SKM-1 (cell line): Measurements from ENCODE around the gene KCNQ5.
"Not testable (repeated sequence)": the region's sequence is repeated elsewhere in the genome, so short reads cannot be mapped to it uniquely, and the experiment has no call there.

Experiments used
- DNase-seq: peaks from one replicate; lab custom pipeline; 2025; ENCODE audit not compliant: unreplicated experiment; lab: John Stamatoyannopoulos, UW

KCNQ5 gene

DNA sequence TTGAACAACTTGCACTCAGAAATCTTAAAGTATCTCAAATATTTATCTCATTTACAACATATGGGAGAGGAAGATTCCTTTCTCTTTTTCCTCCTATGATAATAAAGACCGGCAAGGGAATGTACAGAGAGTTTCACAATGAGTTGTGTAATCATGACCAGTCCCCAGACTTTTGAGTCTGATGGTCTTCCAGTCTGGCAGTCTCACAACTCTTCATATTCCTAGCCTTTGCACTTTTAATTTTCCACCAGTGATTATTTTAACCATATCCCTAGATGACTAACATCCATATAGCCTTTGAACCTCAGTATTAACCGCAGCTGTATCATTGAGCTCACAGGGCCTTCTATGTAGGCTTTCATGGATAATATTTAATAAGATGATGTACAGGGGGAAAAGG is 324.9 kb downstream of the KCNQ5 start:
- DNase-seq: no peak

DNA sequence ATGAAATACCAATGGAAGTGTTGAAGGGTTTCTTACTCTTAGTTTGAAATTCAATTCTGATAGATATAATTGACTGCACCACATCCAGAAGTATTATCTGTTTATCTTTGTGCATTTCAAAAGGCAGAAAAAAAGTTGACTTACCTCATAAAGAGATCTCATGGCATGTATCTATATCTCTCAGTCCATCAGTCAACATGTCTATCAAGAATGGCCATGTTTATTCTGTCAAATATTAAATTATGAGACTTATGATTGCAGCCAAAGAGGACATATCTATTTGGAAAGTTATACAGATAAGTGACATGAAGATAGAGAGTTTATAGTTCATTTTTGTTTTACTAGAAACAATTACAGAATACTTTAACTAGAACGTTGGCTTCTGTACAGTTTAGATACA is 325.7 kb downstream of the KCNQ5 start:
- no peak for DNase-seq

DNA sequence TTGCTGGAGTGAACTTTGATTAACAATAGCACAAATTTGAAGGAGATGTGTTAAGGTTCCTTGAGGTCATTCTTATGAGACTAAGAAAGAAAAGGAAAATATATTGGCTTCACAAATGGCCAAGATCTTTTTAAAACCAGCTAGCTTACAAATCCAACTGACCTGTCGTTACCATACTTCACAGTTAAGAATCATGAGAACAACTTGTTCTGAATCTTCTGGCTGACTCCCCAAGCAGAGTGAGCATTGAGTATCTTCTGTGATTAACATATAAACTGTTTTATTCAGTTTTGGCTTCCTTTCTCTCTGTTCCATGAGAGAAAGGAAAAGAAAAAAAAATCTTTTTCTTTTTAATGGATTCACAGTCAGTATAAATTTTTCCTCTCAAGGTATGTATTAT is 326.3 kb downstream of the KCNQ5 start:
- DNase-seq: no peak

DNA sequence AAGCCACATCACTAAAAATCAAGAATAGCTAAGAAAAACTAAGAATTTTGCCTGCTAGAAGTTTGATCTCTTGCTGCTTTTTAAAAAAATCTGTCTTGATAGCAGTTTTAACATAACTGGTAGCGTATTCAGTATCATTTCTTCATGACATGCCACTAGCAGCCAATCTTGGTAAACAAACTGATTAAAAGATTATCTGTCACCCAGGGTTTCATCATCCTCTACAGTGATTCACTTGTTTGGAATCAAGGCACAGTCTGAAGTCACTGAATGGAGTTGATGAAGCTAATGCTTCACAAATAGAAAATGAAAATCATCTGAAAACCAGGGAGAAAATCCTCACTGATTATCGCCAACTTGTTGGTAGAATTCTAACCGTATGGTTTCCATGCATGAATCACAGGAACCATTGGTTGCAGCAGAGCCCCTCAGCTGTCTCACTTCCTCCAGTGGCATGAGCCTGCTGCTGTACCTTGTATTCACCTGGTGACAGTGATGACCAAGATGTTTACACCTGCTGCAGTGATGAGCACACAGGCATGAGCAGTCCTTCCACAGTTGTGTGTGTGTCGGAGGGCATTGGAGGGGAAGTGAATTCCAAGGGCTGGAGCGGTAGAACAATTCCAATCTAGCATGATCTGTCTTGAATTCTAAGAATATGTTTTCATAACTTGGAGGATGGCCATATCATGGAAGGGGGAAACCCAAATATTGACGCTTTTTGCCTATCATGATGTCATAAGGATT is 328.4 kb downstream of the KCNQ5 start:
- no peak for DNase-seq

DNA sequence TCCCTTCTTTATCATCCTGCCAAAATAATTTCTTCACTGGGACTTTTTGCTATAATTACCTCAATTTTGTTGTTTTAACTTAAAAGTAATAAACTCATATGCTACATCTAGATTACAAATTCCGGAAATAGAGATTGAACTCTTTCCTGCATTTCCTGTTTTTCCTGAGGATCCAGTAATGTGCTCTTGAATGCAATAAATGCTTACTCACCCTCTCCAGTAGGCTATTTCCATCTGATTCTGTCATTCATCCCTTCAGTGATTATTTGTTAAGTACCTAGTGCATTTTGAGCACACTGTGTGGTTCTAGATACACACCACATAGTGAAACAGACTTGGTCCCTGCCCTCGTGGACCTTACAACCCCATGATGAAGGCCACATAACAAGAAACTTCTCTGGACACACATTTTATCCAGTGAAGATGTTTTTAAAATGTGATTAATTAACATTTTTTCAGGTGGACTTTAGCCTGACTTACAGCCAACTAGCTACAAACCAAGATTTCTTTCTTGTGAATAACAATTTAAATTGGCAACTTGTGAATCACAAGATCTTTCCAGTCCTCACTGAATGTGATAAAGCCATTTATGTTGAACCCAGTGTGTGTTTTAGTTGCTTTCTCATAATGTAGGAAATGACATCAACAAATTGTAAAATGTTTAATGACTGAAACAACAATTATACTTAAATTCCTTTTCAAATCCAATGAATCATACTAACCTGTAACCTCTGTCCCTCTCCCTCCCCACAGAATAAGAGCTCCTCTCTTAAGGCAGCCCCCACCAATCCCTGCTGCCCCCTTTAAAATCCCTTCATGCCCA is 331.2 kb downstream of the KCNQ5 start:
- no peak for DNase-seq

DNA sequence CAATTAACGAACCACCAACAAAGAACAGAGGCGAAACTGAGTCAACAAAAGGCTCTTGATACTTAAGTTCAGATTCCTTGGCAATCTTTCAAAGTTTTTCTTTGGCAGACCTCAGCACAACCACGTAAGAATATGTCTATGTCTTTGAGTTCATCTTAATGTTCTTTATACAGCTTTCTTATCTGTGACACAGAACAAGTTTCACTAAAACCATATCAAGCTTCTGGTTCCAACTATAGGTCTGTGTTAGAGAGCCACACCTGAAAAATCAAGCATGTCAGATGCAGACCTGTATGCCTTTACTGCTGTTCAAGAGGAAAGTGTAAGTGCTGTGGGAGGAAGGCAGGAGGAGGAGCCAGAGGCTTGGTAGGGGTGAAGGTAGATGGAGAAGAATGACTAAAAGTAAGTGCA is 332.1 kb downstream of the KCNQ5 start:
- no peak for DNase-seq

DNA sequence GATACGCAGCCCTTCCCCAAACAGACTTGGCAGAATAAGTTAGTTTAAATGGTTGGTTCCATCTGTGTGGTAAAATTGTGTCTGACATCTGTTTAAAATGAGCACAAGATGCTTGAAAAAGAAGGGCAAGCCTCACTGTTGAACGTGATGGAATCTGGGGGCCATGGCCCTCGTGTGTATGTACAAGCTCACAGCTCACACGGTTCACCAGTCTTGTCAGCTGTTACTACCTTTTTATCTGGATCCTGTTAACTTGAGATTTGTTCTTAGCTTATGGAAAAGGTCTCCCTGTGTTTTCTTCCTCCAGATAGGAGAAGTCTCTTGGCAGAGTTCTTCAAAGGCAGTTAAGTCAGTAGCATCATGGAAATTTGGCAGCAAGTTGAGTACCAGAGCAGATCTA is 332.9 kb downstream of the KCNQ5 start:
- DNase-seq: no peak

DNA sequence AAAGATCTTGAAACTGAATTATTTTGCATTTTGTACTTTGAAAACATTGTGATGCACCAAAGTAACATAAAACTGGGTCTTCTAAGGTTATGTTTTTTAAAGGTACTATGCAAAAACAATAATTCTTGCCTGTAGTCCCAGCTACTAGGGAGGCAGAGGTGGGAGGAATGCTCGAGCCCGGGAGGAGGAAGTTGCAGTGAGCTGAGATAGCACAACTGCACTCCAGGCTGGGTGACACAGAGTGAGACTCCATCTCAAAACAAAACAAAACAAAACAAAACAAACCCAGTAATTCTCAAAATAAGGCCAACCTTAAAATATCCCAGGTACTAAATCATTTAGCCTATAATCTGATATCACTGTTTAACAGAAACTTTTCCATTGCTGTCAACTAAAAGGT is 333.8 kb downstream of the KCNQ5 start:
- no peak for DNase-seq

DNA sequence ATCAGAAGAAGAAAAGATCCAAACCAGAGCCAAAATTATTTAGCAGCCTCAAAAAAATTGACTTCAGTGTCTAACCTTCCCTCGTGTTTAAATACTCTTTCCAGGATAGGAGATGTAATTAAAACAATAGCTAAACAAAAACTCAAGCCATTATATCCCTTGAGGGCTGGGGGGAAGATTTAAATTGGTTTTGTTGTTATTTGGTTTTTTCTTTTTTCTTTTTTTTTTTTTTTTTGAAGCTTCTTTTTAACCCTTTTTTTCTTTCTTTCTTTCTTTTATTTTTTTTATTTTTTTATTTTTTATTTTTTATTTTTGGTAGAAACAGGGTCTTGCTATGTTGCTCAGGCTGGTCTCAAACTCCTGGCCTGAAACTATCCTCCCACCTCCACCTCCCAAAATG is 334.4 kb downstream of the KCNQ5 start:
- DNase-seq: no peak

DNA sequence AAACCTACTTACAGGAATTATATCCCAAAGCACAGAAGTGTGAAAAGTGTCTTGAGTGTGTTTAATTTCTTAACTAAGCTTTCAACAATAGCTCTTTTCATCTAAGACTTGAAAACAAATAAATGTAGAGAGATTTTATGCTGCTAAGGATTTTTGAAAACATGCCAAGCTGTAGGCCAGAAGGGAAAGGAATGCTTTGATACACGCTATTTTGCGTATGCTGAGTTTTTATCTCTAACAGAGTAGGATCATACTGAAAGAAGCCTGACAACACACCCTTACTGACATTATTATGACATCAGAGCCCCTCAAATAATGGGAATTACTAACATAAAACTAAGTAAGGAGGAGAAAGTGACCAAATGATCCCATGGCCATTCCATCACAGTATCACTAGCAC is 338.0 kb downstream of the KCNQ5 start:
- no peak for DNase-seq

DNA sequence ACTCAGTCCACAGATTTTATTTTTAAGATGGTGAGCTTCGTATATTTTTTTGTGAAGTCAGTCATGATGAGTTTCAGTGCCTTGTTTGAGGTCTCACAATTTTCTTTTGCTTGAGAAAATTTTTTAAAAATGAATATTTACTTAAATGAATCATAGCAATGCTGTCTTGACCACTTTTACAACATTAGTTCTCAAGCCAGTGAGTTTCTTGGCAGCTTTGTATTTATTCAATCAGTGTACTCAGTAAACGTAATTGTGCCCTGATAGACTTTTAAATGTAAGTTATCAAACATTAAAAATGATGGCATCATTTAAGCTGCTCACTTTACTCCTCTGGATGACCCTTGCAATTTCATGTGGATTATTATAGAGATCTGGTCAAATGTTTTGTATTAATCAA is 342.1 kb downstream of the KCNQ5 start:
- no peak for DNase-seq

DNA sequence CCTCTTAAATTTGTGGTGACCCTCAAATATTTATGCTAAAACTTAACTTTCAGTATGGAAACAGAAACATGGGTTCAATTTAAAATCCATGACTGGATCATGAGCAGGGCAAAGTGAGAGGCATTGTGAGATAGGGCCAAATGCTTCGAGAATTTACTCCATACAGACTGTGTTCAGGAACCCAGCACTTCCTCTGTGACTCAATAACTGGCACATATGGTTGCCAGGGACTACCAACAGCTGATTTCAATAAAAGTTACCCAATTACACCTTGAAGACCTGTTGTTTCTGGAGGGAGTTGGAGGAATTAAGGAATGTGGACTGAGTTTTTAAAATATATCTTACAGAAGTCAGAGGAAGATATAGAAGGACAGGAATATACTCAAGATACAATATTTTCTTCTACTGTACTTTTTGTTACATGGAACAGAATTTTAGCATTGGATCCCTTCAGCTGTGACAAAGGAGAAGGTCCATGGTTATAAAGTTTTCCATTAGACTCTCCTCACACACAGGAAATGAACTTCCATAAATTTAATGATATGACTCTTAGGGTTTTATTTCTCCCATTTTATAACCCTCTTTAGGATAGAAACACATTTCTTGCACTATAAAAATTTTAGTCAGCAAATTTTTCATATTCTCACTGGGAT is 344.9 kb downstream of the KCNQ5 start:
- DNase-seq: peak; percentile 31

DNA sequence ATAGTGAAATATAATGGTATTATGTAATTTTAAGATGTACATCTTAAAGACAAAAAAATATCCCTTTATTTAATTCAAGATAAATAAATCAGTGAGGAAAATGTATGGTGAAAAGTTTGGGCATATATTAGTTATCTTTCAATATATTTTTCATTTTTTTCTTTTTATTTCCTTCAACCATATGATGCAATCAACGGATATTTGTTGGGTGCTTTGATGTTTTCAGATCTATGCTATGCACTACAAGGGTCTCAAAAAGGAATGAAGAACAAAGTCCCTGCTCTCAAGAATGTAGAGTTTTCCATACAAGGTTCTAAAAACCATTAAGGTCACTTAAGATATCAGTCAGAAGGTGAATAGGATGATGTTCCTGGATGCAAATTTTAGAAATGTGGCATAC is 345.5 kb downstream of the KCNQ5 start:
- no peak for DNase-seq

DNA sequence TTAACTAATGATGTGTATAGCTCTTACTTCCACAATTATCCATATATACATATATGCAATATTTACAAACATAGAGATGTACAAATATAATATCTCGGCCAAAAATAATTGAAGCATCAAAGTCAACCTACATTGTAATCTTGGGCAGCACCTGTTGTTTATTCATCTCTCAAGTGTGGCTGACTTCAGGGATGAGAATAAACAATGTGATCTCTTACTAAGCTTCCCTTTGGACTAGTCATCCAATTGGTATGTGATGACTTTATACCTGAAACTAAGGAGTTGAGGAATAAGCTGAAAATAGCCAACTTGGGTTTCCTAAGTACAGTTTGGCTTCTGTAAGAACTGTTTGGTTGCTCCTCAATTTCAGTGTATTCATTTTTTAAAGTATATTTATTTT is 346.8 kb downstream of the KCNQ5 start:
- no peak for DNase-seq

DNA sequence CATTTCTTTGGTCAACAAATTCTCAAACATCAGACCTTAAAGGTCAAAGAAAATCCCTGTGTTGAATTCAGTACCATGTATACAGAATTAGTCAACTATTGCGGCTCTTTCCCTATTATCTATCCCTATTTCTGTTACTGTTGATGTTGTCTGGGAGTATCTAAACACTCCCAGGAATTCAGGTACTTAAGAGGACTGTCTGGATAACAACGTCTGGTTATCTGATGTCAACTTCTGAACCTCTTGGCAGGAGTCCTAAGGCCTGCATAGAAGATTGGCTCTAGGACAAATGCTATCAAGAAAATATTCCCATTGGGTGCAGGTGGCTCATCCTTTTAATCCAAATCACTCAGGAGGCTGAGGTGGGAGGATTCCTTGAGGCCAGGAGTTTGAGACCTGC is 347.8 kb downstream of the KCNQ5 start:
- no peak for DNase-seq

DNA sequence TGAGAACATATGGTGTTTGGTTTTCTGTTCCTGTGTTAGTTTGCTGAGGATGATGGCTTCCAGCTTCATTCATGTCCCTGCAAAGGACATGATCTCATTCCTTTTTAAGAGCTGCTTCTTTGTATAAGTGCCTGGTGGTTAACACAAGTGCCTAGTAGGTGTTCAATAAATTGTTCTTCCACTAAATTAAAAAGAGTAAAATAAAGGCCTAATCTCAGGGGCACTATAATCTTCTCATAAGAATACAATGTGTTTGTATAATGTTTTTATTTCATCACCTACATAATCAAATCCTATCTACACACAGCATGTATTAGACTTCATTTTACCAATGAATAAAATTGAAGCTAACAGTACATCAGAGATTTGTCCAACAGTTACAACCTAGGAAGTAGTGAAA is 350.7 kb downstream of the KCNQ5 start:
- no peak for DNase-seq

DNA sequence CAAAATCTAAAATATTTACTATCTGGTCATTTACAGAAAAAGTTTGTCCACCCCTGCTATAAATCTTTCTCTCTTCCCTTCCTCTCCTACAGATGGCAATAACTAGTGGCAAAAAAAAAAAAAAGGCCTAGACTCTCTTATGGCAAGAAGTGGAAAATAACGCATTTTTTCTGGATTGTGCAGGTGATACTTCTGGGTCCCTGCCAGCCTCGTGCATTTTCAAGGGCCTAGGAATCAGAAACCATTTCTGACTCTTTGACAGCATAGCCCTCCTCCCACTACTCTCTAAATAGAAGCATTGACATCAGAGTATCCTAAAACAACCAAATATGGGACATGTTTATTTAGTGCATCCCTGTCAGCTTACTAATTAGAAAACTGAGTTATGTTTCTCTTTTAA is 352.4 kb downstream of the KCNQ5 start:
- DNase-seq: no peak

DNA sequence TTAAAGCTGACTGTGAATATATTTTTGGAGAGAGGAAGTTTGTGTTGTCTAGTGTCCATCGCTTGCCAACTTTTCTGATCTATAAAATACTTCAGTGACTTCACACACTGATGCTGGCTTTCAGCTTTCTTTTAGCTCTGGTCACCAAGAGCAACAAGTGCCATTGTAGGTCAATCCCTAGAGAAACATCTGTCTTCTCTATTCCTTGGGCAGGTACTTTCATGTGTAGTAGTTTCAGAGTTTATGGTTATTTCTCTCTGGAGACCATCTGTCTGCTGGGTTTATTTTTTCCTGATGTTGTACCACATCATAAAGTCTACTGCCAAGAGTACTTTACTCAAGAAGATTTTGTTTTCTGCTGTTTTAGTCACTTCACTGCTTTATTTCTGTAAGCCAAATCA is 353.5 kb downstream of the KCNQ5 start:
- no peak for DNase-seq

DNA sequence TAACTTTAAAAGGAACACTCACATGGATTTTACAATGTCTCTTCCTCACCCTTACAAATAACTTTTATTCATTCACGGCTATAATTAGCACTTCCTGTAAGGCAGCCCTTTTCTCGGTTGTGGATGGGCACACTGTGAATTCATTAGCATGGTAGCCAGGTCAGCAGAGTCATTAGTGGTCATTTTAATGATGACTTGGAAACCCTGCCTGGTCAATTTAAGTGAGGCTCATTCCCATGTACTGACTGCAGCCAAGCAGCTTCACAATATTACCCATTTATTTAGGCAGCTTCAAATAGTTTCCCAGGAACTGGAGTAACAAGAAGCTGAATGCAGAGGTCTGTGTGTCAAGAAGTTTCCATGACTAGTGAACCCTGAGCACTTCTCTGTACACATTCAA is 354.6 kb downstream of the KCNQ5 start:
- DNase-seq: no peak

DNA sequence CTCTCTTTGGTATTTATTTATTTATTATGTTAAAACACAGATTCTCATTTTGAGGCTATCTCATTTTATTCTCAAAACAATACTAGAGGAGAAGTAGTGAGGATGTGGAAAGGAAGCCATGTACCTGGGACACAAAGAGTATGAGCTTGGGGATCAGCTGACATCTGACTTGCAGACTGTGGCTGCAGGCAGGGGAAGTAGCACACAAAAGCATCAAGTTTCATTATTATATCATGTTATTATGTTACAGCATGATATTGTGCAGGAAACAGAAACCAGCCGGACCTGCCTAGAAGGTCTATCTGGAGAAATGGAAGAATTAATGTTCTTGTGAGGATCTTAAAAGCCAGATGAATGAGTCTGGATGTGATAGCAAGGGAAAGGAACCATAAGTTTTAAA is 355.2 kb downstream of the KCNQ5 start:
- no peak for DNase-seq

DNA sequence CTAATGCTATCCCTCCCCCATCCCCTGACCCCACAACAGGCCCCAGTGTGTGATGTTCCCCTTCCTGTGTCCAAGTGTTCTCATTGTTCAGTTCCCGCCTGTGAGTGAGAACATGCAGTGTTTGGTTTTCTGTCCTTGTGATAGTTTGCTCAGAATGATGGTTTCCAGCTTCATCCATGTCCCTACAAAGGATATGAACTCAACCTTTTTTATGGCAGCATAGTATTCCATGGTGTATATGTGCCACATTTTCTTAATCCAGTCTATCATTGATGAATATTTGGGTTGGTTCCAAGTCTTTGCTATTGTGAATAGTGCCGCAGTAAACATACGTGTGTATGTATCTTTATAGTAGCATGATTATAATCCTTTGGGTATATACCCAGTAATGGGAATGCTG is 356.9 kb downstream of the KCNQ5 start:
- not testable (repeated sequence) for DNase-seq

DNA sequence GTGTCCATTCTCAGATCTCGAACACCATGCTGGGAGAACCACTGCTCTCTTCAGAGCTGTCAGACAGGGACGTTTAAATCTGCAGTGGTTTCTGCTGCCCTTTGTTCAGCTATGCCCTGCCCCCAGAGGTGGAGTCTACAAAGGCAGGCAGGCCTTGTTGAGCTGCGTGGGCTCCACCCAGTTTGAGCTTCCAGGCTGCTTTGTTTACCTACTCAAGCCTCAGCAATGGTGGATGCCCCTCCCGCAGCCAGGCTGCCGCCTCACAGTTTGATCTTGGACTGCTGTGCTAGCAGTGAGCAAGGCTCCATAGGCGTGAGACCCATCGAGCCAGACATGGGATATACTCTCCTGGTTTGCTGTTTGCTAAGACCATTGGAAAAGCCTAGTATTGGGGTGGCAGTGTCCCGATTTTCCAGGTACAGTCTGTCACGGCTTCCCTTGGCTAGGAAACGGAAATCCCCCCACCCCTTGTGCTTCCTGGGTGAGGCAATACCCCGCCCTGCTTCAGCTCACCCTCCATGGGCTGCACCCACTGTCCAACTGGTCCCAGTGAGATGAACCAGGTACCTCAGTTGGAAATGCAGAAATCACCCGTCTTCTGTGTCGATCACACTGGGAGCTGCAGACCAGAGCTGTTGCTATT is 362.4 kb downstream of the KCNQ5 start:
- not testable (repeated sequence) for DNase-seq
